ENCODE results near the gene NEK8.

NEK8 gene

GRCh38 chr17:28728364-28729200 is at the start of gene NEK8:
Gene NEK8, plus strand, starts transcription at chr17:28728788. Its CDS starts 26 bp downstream, at chr17:28728814.
- DNase-seq, result peak; percentile 97

- no peak for DNase-seq
Observed at GRCh38 chr17:28682655-28683054, 45.9 kb upstream of the NEK8 start.

DNA sequence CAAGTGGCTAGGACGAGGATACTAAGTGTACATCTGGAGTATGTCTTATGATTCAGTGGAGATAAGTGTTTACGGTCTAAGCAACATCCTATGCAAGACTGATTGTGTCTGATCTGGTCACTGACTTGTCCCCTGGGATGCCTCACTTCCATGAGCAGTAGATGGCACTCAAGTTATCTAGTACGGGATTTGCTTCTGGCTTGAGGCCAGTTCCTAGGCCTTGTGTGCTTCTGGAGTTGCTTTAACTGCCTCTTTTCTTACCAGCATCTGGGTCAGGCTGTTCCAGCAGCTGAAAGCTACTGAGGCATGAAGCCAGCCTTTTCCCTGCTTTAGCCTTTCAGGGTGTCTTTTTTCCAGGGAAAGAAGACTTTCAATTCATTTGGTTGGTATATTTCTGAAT is 43.6 kb upstream of the NEK8 start:
- DNase-seq, result peak; percentile 14

DNA sequence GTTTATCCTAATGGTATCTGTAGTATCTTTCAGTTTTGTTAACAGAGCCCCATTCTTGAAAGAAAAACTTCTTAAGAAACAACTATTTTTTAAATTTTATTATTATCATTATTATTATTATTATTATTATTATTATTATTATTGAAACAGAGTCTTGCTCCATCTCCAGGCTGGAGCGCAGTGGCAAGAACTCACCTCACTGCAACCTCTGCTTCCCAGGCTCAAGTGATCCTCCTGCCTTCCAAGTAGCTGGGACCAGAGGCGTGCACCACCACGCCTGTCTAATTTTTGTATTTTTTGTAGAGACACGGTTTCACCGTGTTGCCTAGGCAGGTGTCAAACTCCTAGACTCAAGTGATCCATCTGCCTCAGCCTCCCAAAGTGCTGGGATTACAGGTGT is 43.2 kb upstream of the NEK8 start:
- DNase-seq, result no peak

GRCh38 chr17:28686296-28686695 is 42.3 kb upstream of the NEK8 start:
- no peak for DNase-seq

DNA sequence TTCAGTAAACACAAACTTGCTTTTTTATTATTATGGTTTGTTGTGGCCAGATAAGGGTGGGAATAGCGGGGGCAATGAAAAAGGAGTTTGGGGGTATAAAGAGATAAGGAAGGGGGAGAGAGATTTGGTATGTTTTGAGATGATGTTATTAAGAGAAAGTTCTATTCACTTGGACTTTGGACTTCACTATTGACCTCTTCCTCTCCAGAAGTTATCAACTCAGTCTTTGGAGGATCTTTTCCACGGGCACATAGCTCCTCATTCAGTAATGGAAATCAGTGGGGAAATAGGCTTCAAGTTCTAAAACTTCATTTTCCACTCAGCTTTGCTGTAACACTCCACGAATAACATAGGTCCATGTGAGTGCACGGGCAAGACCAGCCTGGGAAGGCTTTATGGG is 40.1 kb upstream of the NEK8 start:
- no peak for DNase-seq

DNA sequence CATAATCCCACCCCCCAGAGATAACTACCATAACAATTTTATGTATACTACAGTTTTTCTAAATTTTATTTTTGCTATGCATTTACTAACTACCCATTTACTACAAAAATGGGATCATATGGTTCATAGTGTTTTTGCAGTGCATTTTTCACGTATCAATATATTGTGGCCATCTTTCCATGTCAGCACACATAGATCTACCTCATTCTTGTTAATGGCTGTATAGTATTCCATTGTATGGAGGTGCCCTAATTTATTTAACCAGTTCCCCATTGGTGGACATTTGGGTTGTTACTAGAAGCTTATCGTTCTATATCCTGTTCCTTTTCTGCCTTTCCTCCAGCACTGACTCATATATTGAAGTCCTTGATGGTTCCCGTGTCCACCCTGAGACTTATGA is 39.6 kb upstream of the NEK8 start:
- no peak for DNase-seq

GRCh38 chr17:28693869-28694268 is 34.7 kb upstream of the NEK8 start:
- no peak for DNase-seq

DNA sequence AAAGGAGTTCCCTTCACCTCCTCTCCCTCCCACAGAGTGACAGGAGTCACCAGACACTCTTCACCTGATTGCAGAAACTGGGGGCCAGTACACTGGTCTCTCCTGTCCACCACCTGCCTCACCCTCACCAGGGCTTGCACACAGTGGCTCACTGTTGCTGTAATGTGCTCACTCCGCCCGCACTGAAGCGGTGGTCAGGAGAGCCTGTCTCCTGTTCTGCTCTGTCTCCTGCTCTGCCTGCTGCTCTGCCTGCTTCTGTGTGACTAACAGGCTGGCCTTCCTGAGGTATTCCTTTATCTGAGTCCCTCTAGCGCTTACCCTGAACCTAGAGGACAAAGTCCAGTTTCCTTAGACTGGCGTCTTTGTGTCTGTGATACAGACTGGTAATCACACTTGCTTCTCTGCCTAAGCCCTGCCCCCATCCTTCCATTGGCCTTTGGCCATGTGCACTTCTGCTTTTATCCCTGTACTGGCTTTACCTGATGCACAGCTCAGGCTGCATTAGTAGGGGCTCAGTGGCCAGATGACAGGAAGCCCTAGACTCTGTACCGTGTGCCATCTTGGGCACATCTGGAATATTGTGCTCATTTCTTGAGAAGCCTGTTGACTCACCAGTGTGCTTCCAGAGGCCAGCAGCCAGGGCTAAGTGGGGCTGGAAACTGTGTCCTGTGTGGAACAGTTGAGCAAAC is 30.2 kb upstream of the NEK8 start:
- peak; percentile 96 for DNase-seq

DNA sequence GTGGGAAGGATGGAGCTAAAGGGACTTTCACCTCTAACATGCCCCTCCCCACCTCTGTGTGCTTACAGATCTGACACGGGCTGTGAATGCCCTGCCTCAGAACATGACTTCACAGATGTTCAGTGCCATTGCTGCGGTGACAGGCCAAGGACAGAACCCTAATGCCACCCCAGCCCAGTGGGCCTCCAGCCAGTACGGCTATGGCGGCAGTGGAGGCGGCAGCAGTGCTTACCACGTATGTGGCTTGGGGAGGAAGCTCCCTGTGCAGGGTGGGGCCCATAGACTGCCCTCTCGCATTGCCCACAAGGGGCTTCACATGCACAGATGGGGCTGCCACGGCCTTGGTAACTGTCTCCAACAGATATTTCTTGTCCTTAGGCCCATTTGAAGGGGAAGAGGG is 28.3 kb upstream of the NEK8 start:
- no peak for DNase-seq

GRCh38 chr17:28700830-28701492 is 27.6 kb upstream of the NEK8 start:
- DNase-seq, result no peak

DNA sequence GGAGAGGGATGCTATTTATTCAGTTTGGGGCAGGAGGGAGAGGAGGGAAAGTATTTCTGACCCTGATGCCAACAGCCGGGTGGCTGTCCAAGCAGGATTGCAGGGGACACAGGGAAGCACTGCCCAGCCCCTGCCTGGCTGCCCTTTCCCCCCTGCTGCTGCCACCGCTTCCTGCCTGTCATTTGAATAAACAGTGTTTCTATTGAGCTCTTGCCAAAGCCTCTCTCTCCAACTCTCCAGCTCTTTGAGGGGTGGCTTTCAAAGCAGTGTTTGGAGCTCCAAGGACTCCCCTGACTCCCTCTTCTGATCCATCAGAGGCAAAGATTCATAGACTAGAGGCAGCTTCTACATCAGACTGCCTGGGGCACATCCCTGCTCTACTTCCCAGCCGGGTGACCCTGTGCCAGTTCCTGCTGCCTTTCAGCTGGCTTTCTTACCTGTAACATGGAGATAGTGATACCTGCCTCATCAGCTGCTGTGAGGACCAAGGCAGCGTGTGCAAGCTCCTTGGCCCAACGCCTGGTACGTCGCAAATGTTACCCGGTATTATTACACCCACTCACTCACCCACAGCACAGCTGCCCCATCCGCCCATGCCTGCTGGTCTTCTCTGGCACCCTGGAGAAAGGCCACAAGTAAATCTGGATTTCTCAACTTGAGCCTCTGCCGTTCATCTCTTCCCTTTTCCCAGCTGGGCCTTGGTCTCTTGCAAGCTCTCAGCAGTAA is 26.4 kb upstream of the NEK8 start:
- DNase-seq, result no peak

- no peak for DNase-seq
Observed at GRCh38 chr17:28702752-28703150, 25.8 kb upstream of the NEK8 start.

GRCh38 chr17:28703552-28704218 is 24.9 kb upstream of the NEK8 start:
- DNase-seq, result no peak

DNA sequence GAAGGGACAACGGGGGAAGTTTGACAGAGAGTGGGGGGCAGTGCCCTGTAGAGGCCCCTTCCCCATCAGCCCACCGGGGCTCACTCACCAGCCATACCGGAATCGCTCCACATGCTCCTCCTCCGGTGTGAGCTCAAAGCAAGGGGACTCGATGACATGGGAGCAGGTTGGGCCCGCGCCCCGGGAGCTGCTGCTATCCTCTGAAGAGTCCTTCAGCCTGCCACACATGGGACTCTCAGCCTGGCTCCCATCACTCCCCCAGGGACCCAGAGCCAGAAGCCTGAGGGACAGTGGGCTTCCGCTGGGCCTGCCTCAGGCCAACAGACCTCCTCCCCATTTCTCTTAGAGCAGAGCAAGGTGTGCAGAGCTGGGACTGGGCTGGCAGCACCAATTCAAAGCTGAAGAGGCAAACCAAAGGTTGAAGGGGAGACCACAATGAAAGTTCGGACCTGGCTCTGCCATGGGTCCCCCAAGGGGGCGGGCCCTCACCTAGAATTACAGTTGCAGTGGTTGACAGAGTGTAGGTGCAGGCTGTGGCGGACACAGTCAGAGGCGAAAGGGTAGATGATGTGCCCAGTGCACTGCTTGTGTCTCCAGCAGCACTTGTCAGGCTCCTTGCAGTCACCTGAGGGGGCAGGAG is 24.2 kb upstream of the NEK8 start:
- DNase-seq, result no peak

- no peak for DNase-seq
Observed at GRCh38 chr17:28705074-28705659, 23.4 kb upstream of the NEK8 start.

DNA sequence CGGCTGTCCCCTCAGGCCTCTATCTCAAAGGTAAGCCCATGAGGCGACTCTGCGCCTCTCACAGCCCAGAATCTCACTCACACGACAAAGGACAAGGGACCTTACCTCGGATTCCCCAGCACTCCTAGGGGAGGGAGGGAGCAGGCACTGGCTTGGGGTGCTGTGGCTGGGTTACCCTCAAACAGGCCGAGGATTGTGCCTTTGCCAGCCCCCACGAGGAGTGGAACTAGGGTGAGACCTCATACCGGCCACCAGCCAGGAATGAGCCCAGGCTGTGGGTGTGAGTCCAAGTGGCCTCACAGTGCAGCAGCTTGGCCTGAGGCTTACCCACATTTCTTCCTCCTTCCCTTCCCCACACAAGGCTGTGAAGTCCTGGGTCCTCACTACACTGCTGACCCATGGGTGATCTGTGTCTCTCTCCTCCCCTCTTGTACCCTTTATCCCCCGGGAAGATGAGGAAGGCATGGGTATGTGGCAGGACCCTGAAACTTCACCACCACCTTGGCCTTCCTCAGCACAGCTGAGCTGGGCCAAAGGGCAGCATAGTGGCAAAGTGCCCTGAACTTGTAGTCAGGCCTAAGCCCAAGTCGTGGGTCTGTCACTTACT is 22.8 kb upstream of the NEK8 start:
- no peak for DNase-seq

GRCh38 chr17:28706471-28707338 is 21.9 kb upstream of the NEK8 start:
- DNase-seq, result no peak

DNA sequence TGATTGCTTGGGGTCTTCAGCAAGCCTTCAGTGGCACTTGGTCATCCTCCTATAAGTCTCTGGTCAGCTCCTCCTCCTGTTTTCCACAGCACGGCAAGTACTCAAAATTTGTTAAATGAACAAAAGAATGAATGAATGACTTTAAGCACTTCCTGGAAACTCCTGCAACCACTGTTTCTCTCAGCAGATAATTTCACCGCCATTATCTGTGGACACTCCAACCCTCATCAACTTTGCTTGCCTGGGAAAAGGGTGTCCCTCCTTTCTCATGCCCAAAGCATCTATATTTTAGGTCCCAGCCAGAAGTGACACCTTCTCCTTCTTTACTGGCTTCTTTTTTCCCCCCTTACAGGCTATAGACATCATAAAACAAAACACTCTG is 21.3 kb upstream of the NEK8 start:
- DNase-seq, result no peak

All from NCI-H526 treated with DMSO at 0.1 percent for 48 hours (cell line).